HepG2 (cell line): ENCODE data around the gene INF2. TPM values are rescaled to one million over a fixed set of nuclear protein-coding genes. Genes with fewer than 3 reads are reported as not detected.

Source experiments
- BHLHE40 ChIP-seq: IDR thresholded peaks from 2 replicates; pipeline ENCODE4 v1.6.1; 2011; ENCODE audit warnings: low read length, improper control_type of control experiment
- CHD2 ChIP-seq: IDR thresholded peaks from 2 replicates; pipeline ENCODE4 v1.6.1; 2011; ENCODE audit warnings: low read depth, low read length, improper control_type of control experiment
- HNRNPH1 ChIP-seq: fragments of 200-400 bp; formaldehyde crosslinking; optimal IDR thresholded peaks from 2 replicates; pipeline ENCODE3; 2017; ENCODE audit warnings: mild to moderate bottlenecking, low read depth, low read length
- IKZF5 ChIP-seq: IDR thresholded peaks from 2 replicates; pipeline ENCODE4 v1.6.1; 2018; ENCODE audit warnings: missing genetic modification reagents, mild to moderate bottlenecking, missing compliant biosample characterization
- JUN ChIP-seq: sonication (generic); formaldehyde crosslinking; IDR thresholded peaks from 2 replicates; pipeline ENCODE4 v1.4.0; 2020; ENCODE audit warnings: mild to moderate bottlenecking, missing genetic modification reagents
- NR2F6 ChIP-seq, 2 experiments: IDR thresholded peaks; 2 replicates each; pipeline ENCODE4 v1.6.1; 2016; ENCODE audit warnings: antibody characterized with exemption in 1 of 2, mild to moderate bottlenecking in 1 of 2
- PHF8 ChIP-seq: sonication (generic); formaldehyde crosslinking; IDR thresholded peaks from 2 replicates; pipeline ENCODE4 v1.5.0; 2020; ENCODE audit warnings: missing genetic modification reagents
- POGK ChIP-seq: sonication (generic); formaldehyde crosslinking; conservative IDR thresholded peaks from 2 replicates; pipeline ENCODE4 v1.8.0; 2022; ENCODE audit warnings: mild to moderate bottlenecking, moderate library complexity, missing genetic modification reagents
- RNF2 ChIP-seq: fragments of 450-650 bp; conservative IDR thresholded peaks from 2 replicates; pipeline ENCODE4 v1.6.1; 2016; ENCODE audit warnings: low read depth
- SNAI1 ChIP-seq: sonication (generic); formaldehyde crosslinking; IDR thresholded peaks from 2 replicates; pipeline ENCODE4 v1.5.0; 2020; ENCODE audit warnings: mild to moderate bottlenecking, missing genetic modification reagents, borderline replicate concordance
- ZBTB49 ChIP-seq: sonication (generic); formaldehyde crosslinking; IDR thresholded peaks from 2 replicates; pipeline ENCODE4 v1.4.0; 2020; ENCODE audit warnings: missing genetic modification reagents, borderline replicate concordance
- ZGPAT ChIP-seq: IDR thresholded peaks from 2 replicates; pipeline ENCODE4 v1.6.1; 2016; ENCODE audit warnings: mild to moderate bottlenecking
- ZNF350 ChIP-seq: sonication (generic); formaldehyde crosslinking; IDR thresholded peaks from 2 replicates; pipeline ENCODE4 v1.4.0; 2020; ENCODE audit warnings: mild to moderate bottlenecking, low read depth, missing genetic modification reagents, borderline replicate concordance
- ZNF431 ChIP-seq: sonication (generic); formaldehyde crosslinking; IDR thresholded peaks from 2 replicates; pipeline ENCODE4 v1.9.0; 2022; ENCODE audit warnings: missing genetic modification reagents, low read depth, mild to moderate bottlenecking, borderline replicate concordance
- ZNF775 ChIP-seq: sonication (generic); formaldehyde crosslinking; IDR thresholded peaks from 2 replicates; pipeline ENCODE4 v1.4.0; 2020; ENCODE audit warnings: missing genetic modification reagents, mild to moderate bottlenecking, moderate library complexity, borderline replicate concordance
- ZNF800 ChIP-seq: sonication (generic); formaldehyde crosslinking; IDR thresholded peaks from 2 replicates; pipeline ENCODE4 v1.4.0; 2020; ENCODE audit warnings: missing genetic modification reagents
- ZNF878 ChIP-seq: sonication (generic); formaldehyde crosslinking; IDR thresholded peaks from 2 replicates; pipeline ENCODE4 v1.8.1; 2023; ENCODE audit warnings: mild to moderate bottlenecking, missing genetic modification reagents, moderate library complexity
- ZSCAN5A ChIP-seq: sonication (generic); formaldehyde crosslinking; IDR thresholded peaks from 2 replicates; pipeline ENCODE4 v1.8.0; 2022; ENCODE audit warnings: mild to moderate bottlenecking, missing genetic modification reagents, borderline replicate concordance
- polyA plus RNA-seq, 8 experiments: library from polyadenylated mRNA; depleted of rRNA in 3 of 8; stranded (reverse) in 7 of 8; unstranded in 1 of 8; fragments of >200 nt; fragmentation: Illumina TruSeq in 4 of 8; extraction: Trizol in 4 of 8; gene quantifications; 2 replicates each; pipeline versions ENCODE4 v1.2.1 to v1.2.3, GENCODE V29; 2011 to 2016; ENCODE audit warnings: low read depth in 4 of 8, missing spikeins in 1 of 8, mixed read lengths in 1 of 8; ENCODE audit not compliant: insufficient read depth in 1 of 8
- total RNA-seq, 5 experiments: library from RNA; depleted of rRNA; stranded (reverse); fragments of >200 nt; fragmentation: Illumina TruSeq; extraction: Trizol; gene quantifications; 2 replicates each; pipeline ENCODE4 v1.2.3, GENCODE V29; 2016; ENCODE audit warnings: low read depth in 1 of 5

INF2 gene
- total and polyA plus RNA-seq, 2 of the 13 experiments (the other 11 are each of a cell fraction or from before 2014, with no cell fraction given) = 16.4 to 26.4 TPM

GRCh38 chr14:104749111-104749649 lies 59.8 kb downstream of the INF2 start (continued):
- TF ChIP-seq ZNF431 (CRISPR knock-in tag) = no peak
- TF ChIP-seq JUN (CRISPR knock-in tag) = 0 out of 2 replicates have a peak, but pooled peaks have one; percentile 50
- no peak for TF ChIP-seq ZNF350
- no peak for TF ChIP-seq ZGPAT (CRISPR knock-in tag)
- peak; percentile 81; the same call in 1 of the 2 replicates for TF ChIP-seq IKZF5 (CRISPR knock-in tag)
- TF ChIP-seq SNAI1 (CRISPR knock-in tag) = no peak
- no peak for TF ChIP-seq ZNF775 (CRISPR knock-in tag)
- TF ChIP-seq BHLHE40 = peak; percentile 44; the same call in 1 of the 2 replicates
- TF ChIP-seq HNRNPH1 = peak; percentile 44
- TF ChIP-seq ZNF878 (CRISPR knock-in tag) = no peak
- no peak for TF ChIP-seq RNF2
- no peak for TF ChIP-seq ZBTB49 (CRISPR knock-in tag)
- no peak for TF ChIP-seq POGK
- no peak; the same call in 1 of the 2 replicates for TF ChIP-seq ZNF800 (CRISPR knock-in tag)
- no peak; the same call in 1 of the 2 replicates for TF ChIP-seq CHD2
- TF ChIP-seq PHF8 = no peak; the same call in 1 of the 2 replicates
- TF ChIP-seq ZSCAN5A (CRISPR knock-in tag) = no peak
- TF ChIP-seq NR2F6 (IDR thresholded peaks at IDR 0.05) = peak; percentile 47; the same call in 1 of the 2 replicates
- peak; percentile 65 for TF ChIP-seq NR2F6 (CRISPR knock-in tag; IDR thresholded peaks at IDR 0.05)
